Panc1 (cell line): ENCODE results near the gene BCAM.

Experiments used
- POLR2AphosphoS5 ChIP-seq: IDR thresholded peaks from 2 replicates; pipeline ENCODE4 v1.6.1; 2012; ENCODE audit warnings: mild to moderate bottlenecking, low read depth, low read length, moderate library complexity
- TCF7L2 ChIP-seq: IDR thresholded peaks from 2 replicates; pipeline ENCODE4 v1.6.1; 2011; ENCODE audit warnings: mild to moderate bottlenecking, low read depth, low read length, inconsistent platforms
- TF ChIP-seq, protein P1 (sequence below), 2 experiments: IDR thresholded peaks; 2 replicates each; pipeline ENCODE4 v1.6.1; 2011 to 2012; ENCODE audit warnings: low read depth in 2 of 2, control low read depth in 1 of 2, low read length in 1 of 2, mild to moderate bottlenecking in 1 of 2, moderate library complexity in 1 of 2; ENCODE audit not compliant: insufficient read depth in 1 of 2
- TF ChIP-seq, protein P2 (sequence below): fragments of 450-650 bp; IDR thresholded peaks from 2 replicates; pipeline ENCODE4 v1.5.1; 2017; ENCODE audit warnings: mild to moderate bottlenecking

DNA sequence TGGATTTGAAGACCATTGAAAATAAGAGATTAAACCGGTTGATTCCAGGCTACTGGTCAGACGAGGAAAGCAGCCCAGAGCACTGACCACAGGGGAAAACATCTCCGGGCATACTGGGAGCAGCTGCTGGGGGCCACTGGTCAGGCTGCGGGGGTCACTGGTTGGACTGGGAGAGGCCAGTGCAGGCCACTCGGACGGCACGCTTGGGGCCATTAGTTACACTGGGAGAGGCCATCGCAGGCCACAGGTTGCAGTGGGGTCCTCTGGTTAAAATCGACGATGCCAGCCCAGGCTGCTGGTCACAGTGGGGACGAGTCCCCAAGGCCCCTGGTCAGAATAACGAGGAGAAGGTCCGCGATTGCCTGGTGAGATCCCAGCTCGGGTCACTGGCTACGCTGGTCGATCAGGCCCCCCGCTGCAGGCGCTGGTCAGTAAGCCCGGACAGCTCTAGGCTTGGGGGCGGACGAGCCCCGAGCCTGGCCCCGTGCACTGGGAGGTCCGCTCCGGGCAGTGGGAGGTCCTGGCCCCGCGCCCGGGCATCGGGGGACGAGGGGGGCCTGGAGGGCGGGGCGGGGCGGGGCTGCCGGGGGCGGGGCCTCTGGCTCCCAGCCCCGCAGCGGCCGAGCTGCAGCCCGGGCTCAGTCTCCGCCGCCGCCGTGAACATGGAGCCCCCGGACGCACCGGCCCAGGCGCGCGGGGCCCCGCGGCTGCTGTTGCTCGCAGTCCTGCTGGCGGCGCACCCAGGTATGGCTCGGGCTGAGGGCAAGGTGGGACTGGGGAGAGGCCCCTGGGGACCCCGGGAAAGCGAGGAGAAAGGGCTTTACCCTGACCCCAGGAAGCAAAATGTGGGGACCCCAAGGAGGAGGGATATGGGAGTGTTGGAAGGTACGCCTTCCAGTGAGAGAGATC, at the start of gene BCAM:
- TF ChIP-seq, protein P1, sequence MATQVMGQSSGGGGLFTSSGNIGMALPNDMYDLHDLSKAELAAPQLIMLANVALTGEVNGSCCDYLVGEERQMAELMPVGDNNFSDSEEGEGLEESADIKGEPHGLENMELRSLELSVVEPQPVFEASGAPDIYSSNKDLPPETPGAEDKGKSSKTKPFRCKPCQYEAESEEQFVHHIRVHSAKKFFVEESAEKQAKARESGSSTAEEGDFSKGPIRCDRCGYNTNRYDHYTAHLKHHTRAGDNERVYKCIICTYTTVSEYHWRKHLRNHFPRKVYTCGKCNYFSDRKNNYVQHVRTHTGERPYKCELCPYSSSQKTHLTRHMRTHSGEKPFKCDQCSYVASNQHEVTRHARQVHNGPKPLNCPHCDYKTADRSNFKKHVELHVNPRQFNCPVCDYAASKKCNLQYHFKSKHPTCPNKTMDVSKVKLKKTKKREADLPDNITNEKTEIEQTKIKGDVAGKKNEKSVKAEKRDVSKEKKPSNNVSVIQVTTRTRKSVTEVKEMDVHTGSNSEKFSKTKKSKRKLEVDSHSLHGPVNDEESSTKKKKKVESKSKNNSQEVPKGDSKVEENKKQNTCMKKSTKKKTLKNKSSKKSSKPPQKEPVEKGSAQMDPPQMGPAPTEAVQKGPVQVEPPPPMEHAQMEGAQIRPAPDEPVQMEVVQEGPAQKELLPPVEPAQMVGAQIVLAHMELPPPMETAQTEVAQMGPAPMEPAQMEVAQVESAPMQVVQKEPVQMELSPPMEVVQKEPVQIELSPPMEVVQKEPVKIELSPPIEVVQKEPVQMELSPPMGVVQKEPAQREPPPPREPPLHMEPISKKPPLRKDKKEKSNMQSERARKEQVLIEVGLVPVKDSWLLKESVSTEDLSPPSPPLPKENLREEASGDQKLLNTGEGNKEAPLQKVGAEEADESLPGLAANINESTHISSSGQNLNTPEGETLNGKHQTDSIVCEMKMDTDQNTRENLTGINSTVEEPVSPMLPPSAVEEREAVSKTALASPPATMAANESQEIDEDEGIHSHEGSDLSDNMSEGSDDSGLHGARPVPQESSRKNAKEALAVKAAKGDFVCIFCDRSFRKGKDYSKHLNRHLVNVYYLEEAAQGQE (IDR thresholded peaks at IDR 0.05; ENCODE audit: insufficient read depth in 1 of 2, low read depth in 2 of 2, low read length in 1 of 2), result no peak
- TF ChIP-seq, protein P2, sequence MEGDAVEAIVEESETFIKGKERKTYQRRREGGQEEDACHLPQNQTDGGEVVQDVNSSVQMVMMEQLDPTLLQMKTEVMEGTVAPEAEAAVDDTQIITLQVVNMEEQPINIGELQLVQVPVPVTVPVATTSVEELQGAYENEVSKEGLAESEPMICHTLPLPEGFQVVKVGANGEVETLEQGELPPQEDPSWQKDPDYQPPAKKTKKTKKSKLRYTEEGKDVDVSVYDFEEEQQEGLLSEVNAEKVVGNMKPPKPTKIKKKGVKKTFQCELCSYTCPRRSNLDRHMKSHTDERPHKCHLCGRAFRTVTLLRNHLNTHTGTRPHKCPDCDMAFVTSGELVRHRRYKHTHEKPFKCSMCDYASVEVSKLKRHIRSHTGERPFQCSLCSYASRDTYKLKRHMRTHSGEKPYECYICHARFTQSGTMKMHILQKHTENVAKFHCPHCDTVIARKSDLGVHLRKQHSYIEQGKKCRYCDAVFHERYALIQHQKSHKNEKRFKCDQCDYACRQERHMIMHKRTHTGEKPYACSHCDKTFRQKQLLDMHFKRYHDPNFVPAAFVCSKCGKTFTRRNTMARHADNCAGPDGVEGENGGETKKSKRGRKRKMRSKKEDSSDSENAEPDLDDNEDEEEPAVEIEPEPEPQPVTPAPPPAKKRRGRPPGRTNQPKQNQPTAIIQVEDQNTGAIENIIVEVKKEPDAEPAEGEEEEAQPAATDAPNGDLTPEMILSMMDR, result no peak
- no peak for TF ChIP-seq POLR2AphosphoS5
- TF ChIP-seq TCF7L2, result no peak
